ENCODE data around the gene TEX261. TPM values are rescaled to one million over a fixed set of nuclear protein-coding genes. Genes with fewer than 3 reads are reported as not detected.

Gene TEX261
- total RNA-seq, 2 donors from 2014 or later: 16.6 to 19.1 TPM

GRCh38 chr2:70959271-70959761, 35.4 kb downstream of the TEX261 start:
- Histone ChIP-seq H3K27me3 (no peaks in the 10 kb centered on the region), H3K9me3 (no peaks in the 10 kb centered on the region), H3K4me3 (no peak overlapping the region), H3K4me1 (no peaks in the 10 kb centered on the region), H3K27ac (no peak overlapping the region), H3K36me3 (replicated peaks in 1 of 2; ENCODE audit: insufficient read depth in 1 of 2, low read depth in 2 of 2) (no peaks in the 10 kb centered on the region)
- intact Hi-C loops (cut with DNase I): no loop called here
- 92 to 98% methylated on average over 6 to 8 of the region's 9 CpGs for WGBS, 2 donors
- DNase-seq (no peak), ATAC-seq (no peak)
- TF ChIP-seq CTCF (IDR thresholded peaks at IDR 0.05) (no peak), POLR2A (IDR thresholded peaks at IDR 0.05) (no peak)

- DNase-seq: peak in 1 of 4 donors; percentile 3
- WGBS, 2 donors: 85 to 88% methylated on average over 5 to 6 of the region's 6 CpGs
- no peaks in the 10 kb centered on the region for H3K9me3 ChIP-seq
- no peaks in the 10 kb centered on the region for H3K4me1 ChIP-seq
- no peaks in the 10 kb centered on the region for H3K36me3 ChIP-seq (replicated peaks in 1 of 2; ENCODE audit: insufficient read depth in 1 of 2, low read depth in 2 of 2)
- H3K27ac ChIP-seq: no peak overlapping the region
- no peaks in the 10 kb centered on the region for H3K27me3 ChIP-seq
- H3K4me3 ChIP-seq: no peak overlapping the region
- no peak for ATAC-seq
- TF ChIP-seq CTCF (IDR thresholded peaks at IDR 0.05): no peak
- no peak for TF ChIP-seq POLR2A (IDR thresholded peaks at IDR 0.05)
- intact Hi-C loops (cut with DNase I): no loop called here
Observed at GRCh38 chr2:70958759-70959158, 35.9 kb downstream of the TEX261 start.

GRCh38 chr2:70957798-70958197, 36.9 kb downstream of the TEX261 start:
- no peaks in the 10 kb centered on the region for H3K4me1 ChIP-seq
- intact Hi-C loops (cut with DNase I): no loop called here

GRCh38 chr2:70956141-70956540, 38.5 kb downstream of the TEX261 start:
- Histone ChIP-seq H3K27me3 (no peaks in the 10 kb centered on the region), H3K9me3 (no peaks in the 10 kb centered on the region), H3K27ac (no peak overlapping the region), H3K36me3 (replicated peaks in 1 of 2; ENCODE audit: insufficient read depth in 1 of 2, low read depth in 2 of 2) (no peaks in the 10 kb centered on the region), H3K4me3 (no peak overlapping the region), H3K4me1 (no peaks in the 10 kb centered on the region)
- 78 to 97% methylated on average over 2 of the region's 2 CpGs for WGBS, 2 donors
- intact Hi-C loops (cut with DNase I): no loop called here
- TF ChIP-seq CTCF (IDR thresholded peaks at IDR 0.05) (no peak), POLR2A (IDR thresholded peaks at IDR 0.05) (no peak)
- no peak for ATAC-seq
- no peak for DNase-seq

More at GRCh38 chr2:70957798-70958197, 36.9 kb downstream of the TEX261 start:
- Histone ChIP-seq H3K9me3 (no peaks in the 10 kb centered on the region), H3K36me3 (replicated peaks in 1 of 2; ENCODE audit: insufficient read depth in 1 of 2, low read depth in 2 of 2) (no peaks in the 10 kb centered on the region), H3K27ac (no peak overlapping the region), H3K27me3 (no peaks in the 10 kb centered on the region), H3K4me3 (no peak overlapping the region)
- TF ChIP-seq POLR2A (IDR thresholded peaks at IDR 0.05) (no peak), CTCF (IDR thresholded peaks at IDR 0.05) (no peak)
- 68 to 72% methylated on average over 6 of the region's 6 CpGs for WGBS, 2 donors
- ATAC-seq (no peak), DNase-seq (no peak)

GRCh38 chr2:70954886-70955285, 39.8 kb downstream of the TEX261 start:
- no peak for DNase-seq
- WGBS, 2 donors: 77 to 83% methylated on average over 5 to 7 of the region's 7 CpGs
- ATAC-seq: no peak
- Histone ChIP-seq H3K4me3 (no peak overlapping the region), H3K27ac (no peak overlapping the region), H3K4me1 (no peaks in the 10 kb centered on the region), H3K36me3 (replicated peaks in 1 of 2; ENCODE audit: insufficient read depth in 1 of 2, low read depth in 2 of 2) (no peaks in the 10 kb centered on the region), H3K27me3 (no peaks in the 10 kb centered on the region), H3K9me3 (no peaks in the 10 kb centered on the region)
- intact Hi-C loops (cut with DNase I): no loop called here
- TF ChIP-seq POLR2A (IDR thresholded peaks at IDR 0.05): no peak
- TF ChIP-seq CTCF (IDR thresholded peaks at IDR 0.05): no peak

Measured in body of pancreas (tissue), 4 donors.